ENCODE results near the gene TTLL12. TPM values are rescaled to one million over a fixed set of nuclear protein-coding genes. Genes with fewer than 3 reads are reported as not detected.

Gene TTLL12
- total and polyA plus RNA-seq, 2 experiments from 2014 or later: 46.7 to 147 TPM

Other genes with a start within 250 kb of the TTLL12 start
- gene PACSIN2, start 172.0 kb downstream of the TTLL12 start, total RNA-seq (2014; rRNA removed; shearing (Covaris generic)): 47.0 and 57.3 TPM in 2 replicates
- gene PACSIN2, start 172.0 kb downstream of the TTLL12 start, polyA plus RNA-seq (2016; fragmentation: Nextera tagmentation; extraction: Ambion mirVana): 23.5 and 24.6 TPM in 2 replicates
- 3.5 and 5.5 TPM in 2 replicates for gene TTLL1, start 97.7 kb downstream of the TTLL12 start, total RNA-seq (2014; rRNA removed; shearing (Covaris generic))
- gene TTLL1, start 97.7 kb downstream of the TTLL12 start, polyA plus RNA-seq (2016; fragmentation: Nextera tagmentation; extraction: Ambion mirVana): 6.2 and 6.8 TPM in 2 replicates
- gene BIK, start 76.4 kb downstream of the TTLL12 start, total RNA-seq (2014; rRNA removed; shearing (Covaris generic)): 5.6 and 9.8 TPM in 2 replicates
- 9.6 and 10.4 TPM in 2 replicates for gene BIK, start 76.4 kb downstream of the TTLL12 start, polyA plus RNA-seq (2016; fragmentation: Nextera tagmentation; extraction: Ambion mirVana)
- 12.3 and 16.9 TPM in 2 replicates for gene MCAT, start 43.7 kb downstream of the TTLL12 start, total RNA-seq (2014; rRNA removed; shearing (Covaris generic))
- gene MCAT, start 43.7 kb downstream of the TTLL12 start, polyA plus RNA-seq (2016; fragmentation: Nextera tagmentation; extraction: Ambion mirVana): 9.7 and 10.4 TPM in 2 replicates
- gene TSPO, start 35.6 kb downstream of the TTLL12 start, total RNA-seq (2014; rRNA removed; shearing (Covaris generic)): 42.5 and 44.7 TPM in 2 replicates
- 32.3 and 34.6 TPM in 2 replicates for gene TSPO, start 35.6 kb downstream of the TTLL12 start, polyA plus RNA-seq (2016; fragmentation: Nextera tagmentation; extraction: Ambion mirVana)
- gene SCUBE1, start 156.2 kb upstream of the TTLL12 start, total RNA-seq (2014; rRNA removed; shearing (Covaris generic)): 2.0 and 3.2 TPM in 2 replicates
- gene SCUBE1, start 156.2 kb upstream of the TTLL12 start, polyA plus RNA-seq (2016; fragmentation: Nextera tagmentation; extraction: Ambion mirVana): 0.52 and 0.81 TPM in 2 replicates
- 0.12 and 0.56 TPM in 2 replicates for gene MPPED1, start 224.9 kb upstream of the TTLL12 start, total RNA-seq (2014; rRNA removed; shearing (Covaris generic))
- not detected in 2 replicates for gene MPPED1, start 224.9 kb upstream of the TTLL12 start, polyA plus RNA-seq (2016; fragmentation: Nextera tagmentation; extraction: Ambion mirVana)

Measured in GM23338 (cell line).